GM12878 (cell line): ENCODE measurements around the gene GNB3. TPM values are rescaled to one million over a fixed set of nuclear protein-coding genes. Genes with fewer than 3 reads are reported as not detected.

Experiments
- ATAC-seq: fragments of 200-7000 bp; cut with Tn5 transposase; 3 replicates; pipeline ENCODE4 v1.9.1; 2020; ENCODE audit warnings: mild to moderate bottlenecking, moderate library complexity
- BruUV-seq: library from RNA; stranded (reverse); fragments of 400-500 nt; replicated peaks from 2 replicates; lab custom pipeline; 2021; lab: Mats Ljungman, UMichigan
- CTCF ChIA-PET: fragments of 300-600 bp; sonication (Branson Sonifier 250); formaldehyde crosslinking; extraction: SDS; loops from one replicate; lab custom pipeline; 2021; ENCODE audit warnings: inconsistent platforms; lab: Yijun Ruan, JAX
- POLR2A ChIA-PET: fragments of 350-600 bp; formaldehyde crosslinking; extraction: SDS; loops from one replicate; lab custom pipeline; 2021; ENCODE audit warnings: inconsistent platforms; lab: Charles Lee
- RAD21 ChIA-PET: fragments of 300-600 bp; sonication (Branson Sonifier 250); formaldehyde crosslinking; loops from one replicate; lab custom pipeline; 2023; ENCODE audit warnings: antibody characterized with exemption; ENCODE audit not compliant: unreplicated experiment; lab: Charles Lee
- SMC1A ChIA-PET: fragments of 300-600 bp; sonication (Branson Sonifier 250); formaldehyde crosslinking; loops from one replicate; lab custom pipeline; 2023; ENCODE audit not compliant: unreplicated experiment, uncharacterized antibody; lab: Charles Lee
- DNase-seq: peaks from one replicate; pipeline ENCODE4 v3.0.0-alpha.2; 2011; ENCODE audit warnings: low read depth, low spot score
- FAIRE-seq: peaks from 3 replicates; lab custom pipeline; 2011; peaks lifted over from hg19 to GRCh38; lab: Jason Lieb, UNC
- H2AFZ ChIP-seq: 2 replicates; pipeline ENCODE4 v1.6.0; 2011; ENCODE audit warnings: low read depth, low read length, control low read depth; ENCODE audit not compliant: control insufficient read depth
- H3K27ac ChIP-seq: 2 replicates; pipeline ENCODE4 v1.5.1; 2011; ENCODE audit warnings: control low read depth; ENCODE audit not compliant: control insufficient read depth, insufficient read depth
- H3K27me3 ChIP-seq, 2 experiments: replicated peaks in 1 of 2; 2 replicates each; pipeline versions ENCODE4 v1.6.0 to v1.6.1; 2011; ENCODE audit warnings: low read length in 1 of 2; ENCODE audit not compliant: control insufficient read depth in 2 of 2, insufficient read depth in 2 of 2
- H3K36me3 ChIP-seq, 2 experiments: 2 replicates each; pipeline ENCODE4 v1.5.1; 2011; ENCODE audit warnings: low read length in 1 of 2; ENCODE audit not compliant: control insufficient read depth in 2 of 2, insufficient read depth in 2 of 2
- H3K4me1 ChIP-seq: 2 replicates; pipeline ENCODE4 v1.6.1; 2011; ENCODE audit warnings: mild to moderate bottlenecking, low read length, moderate library complexity, mixed read lengths; ENCODE audit not compliant: control insufficient read depth, insufficient read depth
- H3K4me2 ChIP-seq: 2 replicates; pipeline ENCODE4 v1.6.0; 2011; ENCODE audit warnings: control low read depth; ENCODE audit not compliant: control insufficient read depth, insufficient read depth
- H3K4me3 ChIP-seq: fragments of 200-600 bp; sonication (generic); 2 replicates; pipeline ENCODE4 v1.5.1; 2016
- H3K79me2 ChIP-seq: 2 replicates; pipeline ENCODE4 v1.6.0; 2011; ENCODE audit warnings: low read length; ENCODE audit not compliant: control insufficient read depth, insufficient read depth
- H3K9ac ChIP-seq: 2 replicates; pipeline ENCODE4 v1.8.0; 2011; ENCODE audit warnings: low read length, control low read depth, mixed read lengths; ENCODE audit not compliant: control insufficient read depth, insufficient read depth
- H3K9me3 ChIP-seq: replicated peaks from 3 replicates; pipeline ENCODE4 v1.5.1; 2011; ENCODE audit warnings: mild to moderate bottlenecking, low read length; ENCODE audit not compliant: control insufficient read depth, insufficient read depth
- H4K20me1 ChIP-seq: 2 replicates; pipeline ENCODE4 v1.6.0; 2011; ENCODE audit not compliant: control insufficient read depth, insufficient read depth
- ATF7 ChIP-seq: fragments of 450-650 bp; IDR thresholded peaks from 2 replicates; pipeline ENCODE4 v1.6.1; 2016; ENCODE audit warnings: low read depth, mild to moderate bottlenecking
- E2F8 ChIP-seq: fragments of 450-650 bp; IDR thresholded peaks from 2 replicates; pipeline ENCODE4 v1.6.1; 2018; ENCODE audit warnings: mild to moderate bottlenecking, low read depth, moderate library complexity; ENCODE audit not compliant: partially characterized antibody
- EZH2 ChIP-seq: IDR thresholded peaks from 2 replicates; pipeline ENCODE4 v1.6.1; 2012; ENCODE audit warnings: low read depth, mild to moderate bottlenecking, control low read depth, inconsistent platforms, low read length, borderline replicate concordance; ENCODE audit not compliant: control insufficient read depth
- FOXM1 ChIP-seq: IDR thresholded peaks from 2 replicates; pipeline ENCODE4 v1.6.1; 2012; ENCODE audit warnings: low read depth, mild to moderate bottlenecking, inconsistent platforms, low read length, moderate library complexity
- IKZF1 ChIP-seq: fragments of 450-650 bp; conservative IDR thresholded peaks from 2 replicates; pipeline ENCODE4 v1.6.1; 2017; ENCODE audit warnings: antibody characterized with exemption, mild to moderate bottlenecking
- SUPT20H ChIP-seq: IDR thresholded peaks from 2 replicates; pipeline ENCODE4 v1.6.1; 2011; ENCODE audit warnings: low read depth, mild to moderate bottlenecking, low read length, moderate library complexity, borderline replicate concordance; ENCODE audit not compliant: control insufficient read depth
- USF1 ChIP-seq: IDR thresholded peaks from 2 replicates; pipeline ENCODE4 v1.6.1; 2011; ENCODE audit warnings: borderline replicate concordance, low read depth, mild to moderate bottlenecking, moderate library complexity, mixed read lengths, low read length; ENCODE audit not compliant: insufficient read depth; ENCODE audit errors: extremely low read length
- ZBTB40 ChIP-seq: fragments of 450-650 bp; IDR thresholded peaks from 2 replicates; pipeline ENCODE4 v1.6.1; 2016; ENCODE audit warnings: mild to moderate bottlenecking, moderate library complexity, borderline replicate concordance
- WGBS: methylation state at CpG from one replicate; pipeline ENCODE4 v1.1.6; 2016; ENCODE audit warnings: low lambda C conversion rate; ENCODE audit not compliant: insufficient replicate concordance, insufficient coverage; ENCODE audit errors: missing lambda C conversion rate; 5-methylcytosine and 5-hydroxymethylcytosine counted together
- in situ Hi-C: fragments of 300-500 bp; cut with MboI; formaldehyde crosslinking; loops from 9 replicates; pipeline ENCODE4 v1.14.3; 2018; ENCODE audit warnings: mixed read lengths
- intact Hi-C: fragments of 100-400 bp; cut with micrococcal nuclease; formaldehyde crosslinking; loops from one replicate; pipeline ENCODE4 v1.14.2; 2022; ENCODE audit not compliant: unreplicated experiment
- polyA plus RNA-seq, 11 experiments: library from polyadenylated mRNA; depleted of rRNA in 4 of 11; unstranded in 6 of 11; stranded (reverse) in 5 of 11; fragments of >200 nt; fragmentation: Nextera tagmentation in 4 of 11; fragmentation: Illumina TruSeq in 1 of 11; extraction: Ambion mirVana in 4 of 11; extraction: Trizol in 1 of 11; gene quantifications; 1 replicate in 1 of 11; 2 replicates in 10 of 11; pipeline versions ENCODE4 v1.2.1 to v1.2.3, GENCODE V29; 2011 to 2016; ENCODE audit warnings: inconsistent platforms in 2 of 11, missing spikeins in 2 of 11, low read depth in 1 of 11
- total RNA-seq, 4 experiments: library from RNA; depleted of rRNA in 3 of 4; stranded (reverse); fragments of >200 nt in 3 of 4; fragmentation: Illumina TruSeq in 1 of 4; extraction: Trizol in 1 of 4; gene quantifications; 2 replicates each; pipeline versions ENCODE4 v1.2.1 to v1.2.3, GENCODE V29; 2013 to 2021

Gene GNB3
- total and polyA plus RNA-seq, 10 of the 15 experiments (the other 5 are each of a cell fraction or from before 2014, with no cell fraction given), result 0.05 to 1.1 (median 0.36) TPM

- Histone ChIP-seq H3K27ac (no peak overlapping the region), H3K4me2 (no peak overlapping the region), H3K4me1 (peaks cover 4% of the 10 kb centered on the region), H3K27me3 (peaks cover 17 to 23% of the 10 kb centered on the region in 2 experiments), H3K9me3 (no peaks in the 10 kb centered on the region), H3K9ac (no peak overlapping the region), H4K20me1 (no peaks in the 10 kb centered on the region), H2AFZ (no peak overlapping the region), H3K4me3 (no peak overlapping the region), H3K79me2 (no peaks in the 10 kb centered on the region), H3K36me3 (no peaks in the 10 kb centered on the region)
- TF ChIP-seq E2F8, result no peak
- TF ChIP-seq FOXM1, result no peak
- no peak for TF ChIP-seq EZH2
- TF ChIP-seq ZBTB40, result no peak
- no peak for TF ChIP-seq ATF7
- no peak for TF ChIP-seq USF1
- TF ChIP-seq SUPT20H, result no peak
- TF ChIP-seq IKZF1, result no peak
- ChIA-PET RAD21 (interaction anchor here (0.6 to 3.0 kb wide), 3 partner anchors 9 to 91 kb away, joined by 3 to 14 read pairs (median 3); partner anchors contain the start of gene MLF2), SMC1A (interaction anchor here (0.7 kb wide), 1 partner anchor 78 kb away, joined by 3 read pairs; the partner anchor contains the start of gene MLF2), POLR2A (interaction anchor here (0.8 kb wide), 1 partner anchor 21 kb away, joined by 3 read pairs; the partner anchor contains the start of gene USP5), CTCF (interaction anchor here (0.6 to 6.8 kb wide), 5 partner anchors 9 to 78 kb away, joined by 3 to 72 read pairs (median 5); partner anchors contain the start of genes CDCA3, MLF2 and USP5)
- FAIRE-seq, result no peak
- ATAC-seq, result no peak
- WGBS, result 37% methylated on average over 6 of the region's 6 CpGs
- no peak for DNase-seq
- in situ Hi-C loops, result no loop called here
- intact Hi-C loops, result no loop called here
- BruUV-seq, result no TSS peak
Observed at GRCh38 chr12:6830999-6831398, 9.7 kb upstream of the GNB3 start.
